OCI-LY3 (cell line): Measurements from ENCODE around the gene PTRH2.

Experiments used
- H2AFZ ChIP-seq: fragments of 200-600, 300-600 bp; shearing (Covaris generic); 2 replicates; pipeline ENCODE4 v1.6.0; 2014; ENCODE audit warnings: antibody characterized with exemption, low read depth, low read length
- H3K27ac ChIP-seq: fragments of 200-600, 300-600 bp; sonication (generic); 2 replicates; pipeline ENCODE4 v1.5.1; 2014; ENCODE audit warnings: mild to moderate bottlenecking, low read length, moderate library complexity, mixed read lengths
- H3K27me3 ChIP-seq: fragments of 200-600, 300-600 bp; sonication (generic); 2 replicates; pipeline ENCODE4 v1.6.1; 2014; ENCODE audit warnings: low read depth, low read length, mixed read lengths
- H3K36me3 ChIP-seq: fragments of 200-600, 300-600 bp; sonication (generic); replicated peaks from 2 replicates; pipeline ENCODE3; 2014; ENCODE audit warnings: low read depth, low read length, mixed read lengths
- H3K4me1 ChIP-seq: fragments of 300-600, 200-600 bp; sonication (generic); 2 replicates; pipeline ENCODE4 v1.6.1; 2014; ENCODE audit warnings: low read length, mixed read lengths
- H3K4me2 ChIP-seq: fragments of 200-600, 300-600 bp; sonication (generic); 2 replicates; pipeline ENCODE4 v1.6.1; 2014; ENCODE audit warnings: low read length, mixed read lengths
- H3K4me3 ChIP-seq: fragments of 300-600, 200-600 bp; sonication (generic); 2 replicates; pipeline ENCODE4 v1.5.1; 2014; ENCODE audit warnings: antibody characterized with exemption, mild to moderate bottlenecking, low read length, moderate library complexity
- H3K79me2 ChIP-seq: fragments of 300-600, 200-600 bp; shearing (Covaris generic); 2 replicates; pipeline ENCODE4 v1.6.1; 2014; ENCODE audit warnings: mild to moderate bottlenecking, low read length, mixed read lengths
- H3K9ac ChIP-seq: fragments of 300-600, 200-600 bp; shearing (Covaris generic); 2 replicates; pipeline ENCODE4 v1.6.0; 2014; ENCODE audit warnings: mild to moderate bottlenecking, low read length, moderate library complexity
- H3K9me3 ChIP-seq: fragments of 200-600, 300-600 bp; shearing (Covaris generic); 2 replicates; pipeline ENCODE4 v1.6.1; 2014; ENCODE audit warnings: low read length, mixed read lengths; ENCODE audit not compliant: insufficient read depth
- H4K20me1 ChIP-seq: fragments of 200-600, 300-600 bp; sonication (generic); 2 replicates; pipeline ENCODE4 v1.6.1; 2016; ENCODE audit warnings: low read length, mixed read lengths; ENCODE audit not compliant: insufficient read depth
- CTCF ChIP-seq: fragments of 200-600, 300-600 bp; sonication (generic); IDR thresholded peaks from 2 replicates; pipeline ENCODE4 v1.5.1; 2014; ENCODE audit warnings: antibody characterized with exemption, low read length, low read depth
- EZH2phosphoT487 ChIP-seq: fragments of 200-600 bp; shearing (Covaris generic); IDR thresholded peaks from 2 replicates; pipeline ENCODE4 v1.6.1; 2018; ENCODE audit warnings: antibody characterized with exemption, mixed run types, low read depth

The PTRH2 gene

GRCh38 chr17:59753522-59754467 lies 46.6 kb upstream of the PTRH2 start:
- Histone ChIP-seq H3K4me1 (peaks cover 33% of the 10 kb centered on the region), H3K9ac (peak overlapping the region; percentile 58), H3K27ac (0 out of 2 replicates have a peak overlapping the region, but pooled peaks have one; percentile 77), H3K27me3 (no peaks in the 10 kb centered on the region), H3K79me2 (no peaks in the 10 kb centered on the region), H3K4me3 (peak overlapping the region; percentile 50), H2AFZ (no peak overlapping the region), H3K9me3 (no peaks in the 10 kb centered on the region), H3K4me2 (peak overlapping the region; percentile 61), H3K36me3 (peaks cover under 1% of the 10 kb centered on the region), H4K20me1 (no peaks in the 10 kb centered on the region)
- TF ChIP-seq EZH2phosphoT487 (no peak), CTCF (peak; percentile 87)

GRCh38 chr17:59752922-59753321 lies 45.7 kb upstream of the PTRH2 start:
- Histone ChIP-seq H3K4me1 (peaks cover 33% of the 10 kb centered on the region), H3K4me3 (no peak overlapping the region), H4K20me1 (no peaks in the 10 kb centered on the region), H3K9ac (no peak overlapping the region; the same call in 1 of the 2 replicates), H2AFZ (no peak overlapping the region), H3K27me3 (no peaks in the 10 kb centered on the region), H3K4me2 (no peak overlapping the region; the same call in 1 of the 2 replicates), H3K36me3 (no peaks in the 10 kb centered on the region), H3K79me2 (no peaks in the 10 kb centered on the region), H3K27ac (peak overlapping the region; percentile 77), H3K9me3 (no peaks in the 10 kb centered on the region)
- no peak for TF ChIP-seq CTCF
- no peak for TF ChIP-seq EZH2phosphoT487

- Histone ChIP-seq H3K79me2 (no peaks in the 10 kb centered on the region), H3K4me3 (peak overlapping the region; percentile 42), H3K27me3 (no peaks in the 10 kb centered on the region), H3K9ac (peak overlapping the region; percentile 29), H4K20me1 (no peaks in the 10 kb centered on the region), H3K4me2 (peak overlapping the region; percentile 77), H3K9me3 (no peaks in the 10 kb centered on the region), H2AFZ (no peak overlapping the region), H3K27ac (peak overlapping the region; percentile 77), H3K4me1 (peaks cover 33% of the 10 kb centered on the region), H3K36me3 (no peaks in the 10 kb centered on the region)
- TF ChIP-seq EZH2phosphoT487 (no peak), CTCF (no peak)
Measured at GRCh38 chr17:59752446-59752845, 45.2 kb upstream of the PTRH2 start.

- Histone ChIP-seq H3K4me2 (peak overlapping the region; percentile 77), H3K4me1 (peaks cover 33% of the 10 kb centered on the region), H2AFZ (no peak overlapping the region), H3K9ac (peak overlapping the region; percentile 29), H3K9me3 (no peaks in the 10 kb centered on the region), H4K20me1 (no peaks in the 10 kb centered on the region), H3K27me3 (no peaks in the 10 kb centered on the region), H3K4me3 (peak overlapping the region; percentile 42), H3K36me3 (no peaks in the 10 kb centered on the region), H3K27ac (peak overlapping the region; percentile 77), H3K79me2 (no peaks in the 10 kb centered on the region)
- TF ChIP-seq EZH2phosphoT487: no peak
- TF ChIP-seq CTCF: no peak
Measured at GRCh38 chr17:59751955-59752413, 44.8 kb upstream of the PTRH2 start.
